GM13977 (cell line): ENCODE measurements around the gene ZNF165.

Experiments used
- DNase-seq: peaks from one replicate; pipeline ENCODE4 v3.0.0; 2012; ENCODE audit warnings: low spot score
- in situ Hi-C: fragments of 300-500 bp; cut with MboI; formaldehyde crosslinking; loops from one replicate; pipeline ENCODE4 v1.12.0; 2022; ENCODE audit warnings: low sequenced_read_pairs, low pct_unique_long_range_greater_than_20kb, mixed read lengths, inconsistent platforms; ENCODE audit not compliant: unreplicated experiment
- TF ChIP-seq, protein P1 (sequence below): IDR thresholded peaks from 2 replicates; pipeline ENCODE4 v1.5.1; 2012; ENCODE audit warnings: mild to moderate bottlenecking, control low read depth; ENCODE audit not compliant: insufficient read depth; ENCODE audit errors: extremely low read depth, missing control alignments

ZNF165 gene

DNA sequence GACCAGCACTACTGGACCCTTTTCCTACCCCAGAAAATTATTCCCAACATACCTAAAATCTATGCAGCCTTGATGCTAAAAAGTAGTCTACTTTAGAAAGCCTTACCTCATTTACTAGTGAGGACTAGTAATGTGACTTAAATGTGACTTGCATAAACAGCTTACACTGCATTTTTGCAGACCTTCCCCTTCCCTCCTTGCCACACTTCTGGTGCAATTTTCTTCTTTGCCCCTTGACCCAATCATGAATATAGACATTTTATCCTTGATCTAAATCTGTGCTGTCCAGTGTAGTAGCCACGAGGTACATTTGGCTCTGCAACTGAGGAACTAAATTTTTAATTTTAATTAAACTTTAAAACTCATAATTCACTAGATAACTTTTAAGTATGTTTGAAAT, 54.3 kb downstream of the ZNF165 start:
- TF ChIP-seq, protein P1, sequence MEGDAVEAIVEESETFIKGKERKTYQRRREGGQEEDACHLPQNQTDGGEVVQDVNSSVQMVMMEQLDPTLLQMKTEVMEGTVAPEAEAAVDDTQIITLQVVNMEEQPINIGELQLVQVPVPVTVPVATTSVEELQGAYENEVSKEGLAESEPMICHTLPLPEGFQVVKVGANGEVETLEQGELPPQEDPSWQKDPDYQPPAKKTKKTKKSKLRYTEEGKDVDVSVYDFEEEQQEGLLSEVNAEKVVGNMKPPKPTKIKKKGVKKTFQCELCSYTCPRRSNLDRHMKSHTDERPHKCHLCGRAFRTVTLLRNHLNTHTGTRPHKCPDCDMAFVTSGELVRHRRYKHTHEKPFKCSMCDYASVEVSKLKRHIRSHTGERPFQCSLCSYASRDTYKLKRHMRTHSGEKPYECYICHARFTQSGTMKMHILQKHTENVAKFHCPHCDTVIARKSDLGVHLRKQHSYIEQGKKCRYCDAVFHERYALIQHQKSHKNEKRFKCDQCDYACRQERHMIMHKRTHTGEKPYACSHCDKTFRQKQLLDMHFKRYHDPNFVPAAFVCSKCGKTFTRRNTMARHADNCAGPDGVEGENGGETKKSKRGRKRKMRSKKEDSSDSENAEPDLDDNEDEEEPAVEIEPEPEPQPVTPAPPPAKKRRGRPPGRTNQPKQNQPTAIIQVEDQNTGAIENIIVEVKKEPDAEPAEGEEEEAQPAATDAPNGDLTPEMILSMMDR, result no peak
- DNase-seq, result no peak
- in situ Hi-C loops, result loop anchor here (10.0 kb wide), 1 partner anchor 220 kb away; no protein-coding TSS in a partner anchor

DNA sequence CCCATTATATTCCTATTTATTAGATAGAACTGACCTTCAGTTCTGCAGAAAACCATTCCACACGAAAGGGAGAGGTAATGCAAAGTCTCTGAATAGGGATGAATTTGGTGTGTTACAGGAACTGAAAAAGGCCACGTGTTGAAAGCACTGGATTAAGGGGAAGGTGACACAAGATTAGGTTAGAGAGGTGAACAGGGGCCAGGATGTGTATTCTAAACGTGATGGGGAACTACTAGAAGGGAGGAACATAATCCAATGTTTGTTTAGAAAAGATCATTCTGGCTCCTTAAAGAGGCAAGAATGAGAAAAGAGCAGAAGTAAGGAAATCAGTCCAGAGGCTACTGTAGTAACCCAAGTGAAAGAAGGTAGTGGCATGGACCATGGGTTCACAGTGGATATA, 55.0 kb downstream of the ZNF165 start:
- TF ChIP-seq, protein P1, result no peak
- DNase-seq, result no peak
- in situ Hi-C loops, result loop anchor here (10.0 kb wide), 1 partner anchor 219 kb away; no protein-coding TSS in a partner anchor

DNA sequence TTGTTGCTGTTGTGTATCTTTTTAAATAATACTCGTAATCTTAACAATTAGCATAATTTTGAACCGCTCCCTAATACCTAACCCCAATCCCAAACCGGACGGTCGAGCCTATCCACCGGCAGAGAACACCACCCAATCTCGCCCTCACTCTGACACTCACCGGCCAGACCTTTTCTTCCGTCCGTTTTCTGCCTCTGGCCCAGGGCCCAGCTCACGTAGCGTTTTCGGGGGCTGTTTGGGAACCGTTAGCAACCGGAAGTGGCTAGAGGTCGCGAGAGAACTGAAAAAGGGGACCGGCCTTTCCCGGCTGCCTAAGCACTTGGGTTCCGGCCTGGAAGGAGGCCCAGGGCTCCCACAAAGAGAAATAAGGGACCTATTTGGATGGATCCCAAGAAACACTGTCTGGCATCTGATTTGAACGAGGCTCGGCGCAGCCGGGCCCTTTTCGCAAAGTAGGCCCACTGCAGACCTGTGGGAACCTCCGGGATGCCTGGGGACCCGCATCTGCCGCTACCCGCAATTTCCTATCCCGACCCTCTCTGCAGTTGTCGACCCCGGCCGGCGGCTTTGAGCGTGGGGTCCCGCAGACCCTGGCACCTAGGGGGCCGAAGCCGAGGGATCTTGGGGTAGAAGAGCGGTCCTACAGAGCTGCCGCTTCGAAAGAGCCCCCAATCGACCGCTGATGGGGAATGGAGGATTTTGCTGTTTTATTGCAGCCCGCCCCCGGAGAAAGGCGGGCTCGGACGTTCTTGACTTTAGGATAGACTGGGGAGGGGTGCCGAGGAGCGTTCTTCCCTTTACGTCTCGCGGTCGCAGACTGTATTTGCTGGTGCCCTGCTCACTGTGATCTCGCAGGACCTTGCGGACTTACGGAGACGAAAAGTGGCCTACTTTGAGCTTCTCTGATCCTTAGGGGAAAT, 56.5 kb downstream of the ZNF165 start:
- DNase-seq, result peak; percentile 58
- TF ChIP-seq, protein P1, result no peak
- in situ Hi-C loops, result loop anchor here (10.0 kb wide), 1 partner anchor 218 kb away; no protein-coding TSS in a partner anchor

DNA sequence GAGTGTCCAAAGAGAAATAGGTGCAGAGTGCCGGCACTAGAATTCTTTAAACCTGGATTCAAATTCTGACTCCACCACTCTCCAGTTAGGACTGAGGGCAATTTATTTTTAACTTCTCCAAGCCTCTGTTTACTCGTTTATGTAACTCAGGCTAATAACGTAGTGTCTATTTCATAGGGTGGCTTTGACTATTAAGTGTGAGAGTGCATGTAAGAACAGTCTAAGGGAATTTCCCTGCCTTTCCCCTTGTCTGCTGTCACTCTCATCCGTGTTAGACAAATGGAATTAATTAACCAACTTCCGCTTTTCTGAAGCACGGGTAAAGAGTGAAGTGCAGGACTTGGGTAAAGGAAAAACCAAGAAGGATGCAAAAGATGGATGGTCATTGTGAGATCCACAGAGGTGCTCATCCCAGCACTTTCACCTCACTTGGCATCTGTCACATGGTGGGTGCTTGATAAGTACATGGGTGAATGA, 57.2 kb downstream of the ZNF165 start:
- DNase-seq, result peak; percentile 58
- TF ChIP-seq, protein P1, result no peak
- in situ Hi-C loops, result loop anchor here (10.0 kb wide), 1 partner anchor 217 kb away; no protein-coding TSS in a partner anchor
